RWPE2 (cell line): Measurements from ENCODE around the gene MEGF8.

ENCODE experiments used
- ATAC-seq: fragments of 200-7000 bp; cut with Tn5 transposase; 3 replicates; pipeline ENCODE4 v1.9.1; 2021; ENCODE audit warnings: low read depth
- DNase-seq: peaks from one replicate; pipeline ENCODE4 v3.0.0-alpha.2; 2020; ENCODE audit warnings: low spot score
- H3K27ac ChIP-seq: fragments of 450-650 bp; 2 replicates; pipeline ENCODE4 v1.5.1; 2017; ENCODE audit warnings: mild to moderate bottlenecking; ENCODE audit not compliant: poor library complexity, severe bottlenecking
- H3K27me3 ChIP-seq: fragments of 250-450 bp; sonication (Bioruptor Pico); 2 replicates; pipeline ENCODE4 v1.5.1; 2021; ENCODE audit warnings: mild to moderate bottlenecking, moderate library complexity; ENCODE audit not compliant: insufficient read depth, poor library complexity, severe bottlenecking
- H3K36me3 ChIP-seq: fragments of 250-450 bp; sonication (Bioruptor Pico); 2 replicates; pipeline ENCODE4 v1.5.1; 2020; ENCODE audit warnings: low read depth, mild to moderate bottlenecking, moderate library complexity
- H3K4me1 ChIP-seq: fragments of 250-450 bp; sonication (Bioruptor Pico); 2 replicates; pipeline ENCODE4 v1.5.1; 2021; ENCODE audit warnings: mild to moderate bottlenecking, moderate library complexity; ENCODE audit not compliant: insufficient read depth, poor library complexity, severe bottlenecking
- H3K4me3 ChIP-seq: fragments of 250-450 bp; sonication (Bioruptor Pico); 2 replicates; pipeline ENCODE4 v1.5.1; 2021; ENCODE audit warnings: mild to moderate bottlenecking, moderate library complexity; ENCODE audit not compliant: severe bottlenecking
- H3K9me3 ChIP-seq: fragments of 250-450 bp; sonication (Bioruptor Pico); 2 replicates; pipeline ENCODE4 v1.5.1; 2021; ENCODE audit warnings: mild to moderate bottlenecking, moderate library complexity; ENCODE audit not compliant: severe bottlenecking
- CTCF ChIP-seq: fragments of 450-650 bp; IDR thresholded peaks from one replicate; pipeline ENCODE4 v1.5.1; 2017; ENCODE audit warnings: mild to moderate bottlenecking, moderate library complexity; ENCODE audit not compliant: poor library complexity, severe bottlenecking

Gene MEGF8

GRCh38 chr19:42403586-42403985, 78.2 kb downstream of the MEGF8 start:
- Histone ChIP-seq H3K9me3 (no peaks in the 10 kb centered on the region), H3K27ac (no peak overlapping the region), H3K4me1 (no peaks in the 10 kb centered on the region), H3K4me3 (no peak overlapping the region), H3K27me3 (no peaks in the 10 kb centered on the region), H3K36me3 (no peaks in the 10 kb centered on the region; the same call in 1 of the 2 replicates)
- no peak for TF ChIP-seq CTCF
- ATAC-seq (no peak), DNase-seq (no peak)

GRCh38 chr19:42406111-42406510, 80.7 kb downstream of the MEGF8 start:
- DNase-seq (no peak), ATAC-seq (no peak)
- no peaks in the 10 kb centered on the region for H3K4me1 ChIP-seq
- TF ChIP-seq CTCF: no peak
- H3K4me3 ChIP-seq: no peak overlapping the region
- H3K27me3 ChIP-seq: no peaks in the 10 kb centered on the region
- no peak overlapping the region for H3K27ac ChIP-seq
- no peaks in the 10 kb centered on the region for H3K9me3 ChIP-seq
- H3K36me3 ChIP-seq: no peaks in the 10 kb centered on the region; the same call in 1 of the 2 replicates

GRCh38 chr19:42407085-42407815, 81.8 kb downstream of the MEGF8 start:
- Histone ChIP-seq H3K27me3 (no peaks in the 10 kb centered on the region), H3K9me3 (no peaks in the 10 kb centered on the region), H3K27ac (no peak overlapping the region), H3K36me3 (no peaks in the 10 kb centered on the region; the same call in 1 of the 2 replicates), H3K4me1 (no peaks in the 10 kb centered on the region), H3K4me3 (no peak overlapping the region)
- DNase-seq (no peak), ATAC-seq (no peak)
- TF ChIP-seq CTCF: no peak

GRCh38 chr19:42407816-42408175, 82.4 kb downstream of the MEGF8 start:
- no peaks in the 10 kb centered on the region; the same call in 1 of the 2 replicates for H3K36me3 ChIP-seq
- ATAC-seq: no peak

More at GRCh38 chr19:42407816-42408175, 82.4 kb downstream of the MEGF8 start:
- no peak overlapping the region for H3K4me3 ChIP-seq
- no peak for TF ChIP-seq CTCF
- no peak for DNase-seq
- no peaks in the 10 kb centered on the region for H3K27me3 ChIP-seq
- no peak overlapping the region for H3K27ac ChIP-seq
- no peaks in the 10 kb centered on the region for H3K4me1 ChIP-seq
- no peaks in the 10 kb centered on the region for H3K9me3 ChIP-seq
